ENCODE measurements around the gene PRSS2.

Gene PRSS2

DNA sequence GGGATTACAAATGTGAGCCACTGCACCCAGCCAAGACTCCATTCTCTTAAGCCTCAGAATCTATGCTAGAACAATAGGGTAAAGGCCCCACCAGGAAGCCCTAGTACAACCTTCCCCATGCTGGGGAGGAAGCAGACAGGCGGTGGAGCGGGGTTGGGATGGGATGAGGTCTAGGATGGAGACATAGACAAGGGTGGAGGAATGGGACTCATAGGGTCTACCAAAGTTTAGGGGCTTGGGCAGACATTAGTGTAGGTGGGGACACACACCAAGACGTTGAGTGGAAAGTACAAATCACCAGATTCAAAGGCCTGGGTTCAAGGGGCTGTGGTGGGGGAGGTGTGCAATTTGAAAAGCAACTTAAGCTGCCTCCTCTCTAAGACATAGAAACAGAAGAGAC, 19.3 kb downstream of the PRSS2 start:
- H3K4me3 Mint-ChIP-seq: no peak overlapping the region
- no peak overlapping the region for H3K27ac Mint-ChIP-seq
- TF ChIP-seq, protein P1, sequence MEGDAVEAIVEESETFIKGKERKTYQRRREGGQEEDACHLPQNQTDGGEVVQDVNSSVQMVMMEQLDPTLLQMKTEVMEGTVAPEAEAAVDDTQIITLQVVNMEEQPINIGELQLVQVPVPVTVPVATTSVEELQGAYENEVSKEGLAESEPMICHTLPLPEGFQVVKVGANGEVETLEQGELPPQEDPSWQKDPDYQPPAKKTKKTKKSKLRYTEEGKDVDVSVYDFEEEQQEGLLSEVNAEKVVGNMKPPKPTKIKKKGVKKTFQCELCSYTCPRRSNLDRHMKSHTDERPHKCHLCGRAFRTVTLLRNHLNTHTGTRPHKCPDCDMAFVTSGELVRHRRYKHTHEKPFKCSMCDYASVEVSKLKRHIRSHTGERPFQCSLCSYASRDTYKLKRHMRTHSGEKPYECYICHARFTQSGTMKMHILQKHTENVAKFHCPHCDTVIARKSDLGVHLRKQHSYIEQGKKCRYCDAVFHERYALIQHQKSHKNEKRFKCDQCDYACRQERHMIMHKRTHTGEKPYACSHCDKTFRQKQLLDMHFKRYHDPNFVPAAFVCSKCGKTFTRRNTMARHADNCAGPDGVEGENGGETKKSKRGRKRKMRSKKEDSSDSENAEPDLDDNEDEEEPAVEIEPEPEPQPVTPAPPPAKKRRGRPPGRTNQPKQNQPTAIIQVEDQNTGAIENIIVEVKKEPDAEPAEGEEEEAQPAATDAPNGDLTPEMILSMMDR (IDR thresholded peaks at IDR 0.05; ENCODE audit: unreplicated experiment in 3 of 3): no peak
- no peaks in the 10 kb centered on the region for H3K9me3 Mint-ChIP-seq
- no peaks in the 10 kb centered on the region for H3K36me3 Mint-ChIP-seq (ENCODE audit: low read depth)
- H3K27me3 Mint-ChIP-seq (ENCODE audit: low read depth): peaks cover 56% of the 10 kb centered on the region
- H3K4me1 Mint-ChIP-seq: peaks cover 5% of the 10 kb centered on the region

- Mint-ChIP-seq H3K27me3 (ENCODE audit: low read depth) (peaks cover 61% of the 10 kb centered on the region), H3K4me3 (no peak overlapping the region), H3K27ac (no peak overlapping the region), H3K36me3 (ENCODE audit: low read depth) (no peaks in the 10 kb centered on the region), H3K4me1 (peaks cover 5% of the 10 kb centered on the region), H3K9me3 (no peaks in the 10 kb centered on the region)
- TF ChIP-seq, protein P1 (IDR thresholded peaks at IDR 0.05; ENCODE audit: unreplicated experiment in 3 of 3): no peak
Measured at GRCh38 chr7:142790555-142790954, 19.8 kb downstream of the PRSS2 start.

- peaks cover 11% of the 10 kb centered on the region for H3K4me1 Mint-ChIP-seq
- peaks cover 67% of the 10 kb centered on the region for H3K27me3 Mint-ChIP-seq (ENCODE audit: low read depth)
- TF ChIP-seq, protein P1 (IDR thresholded peaks at IDR 0.05; ENCODE audit: unreplicated experiment in 3 of 3): no peak
- no peaks in the 10 kb centered on the region for H3K9me3 Mint-ChIP-seq
- H3K36me3 Mint-ChIP-seq (ENCODE audit: low read depth): no peaks in the 10 kb centered on the region
- H3K27ac Mint-ChIP-seq: no peak overlapping the region
- no peak overlapping the region for H3K4me3 Mint-ChIP-seq
Measured at GRCh38 chr7:142791502-142791901, 20.7 kb downstream of the PRSS2 start.

DNA sequence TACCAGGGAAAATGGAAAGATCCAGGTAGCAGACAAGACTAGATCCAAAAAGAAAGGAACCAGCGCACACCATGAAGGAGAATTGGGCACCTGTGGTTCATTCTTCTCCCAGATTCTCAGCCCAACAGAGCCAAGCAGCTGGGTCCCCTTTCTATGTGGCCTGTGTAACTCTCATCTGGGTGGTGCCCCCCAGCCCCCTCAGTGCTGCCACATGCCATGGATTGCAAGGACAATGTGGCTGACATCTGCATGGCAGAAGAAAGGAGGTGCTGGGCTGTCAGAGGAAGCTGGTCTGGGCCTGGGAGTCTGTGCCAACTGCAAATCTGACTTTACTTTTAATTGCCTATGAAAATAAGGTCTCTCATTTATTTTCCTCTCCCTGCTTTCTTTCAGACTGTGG, 21.4 kb downstream of the PRSS2 start:
- Mint-ChIP-seq H3K27ac (no peak overlapping the region), H3K4me1 (peaks cover 11% of the 10 kb centered on the region), H3K27me3 (ENCODE audit: low read depth) (peaks cover 73% of the 10 kb centered on the region), H3K9me3 (no peaks in the 10 kb centered on the region), H3K36me3 (ENCODE audit: low read depth) (no peaks in the 10 kb centered on the region), H3K4me3 (no peak overlapping the region)
- TF ChIP-seq, protein P1 (IDR thresholded peaks at IDR 0.05; ENCODE audit: unreplicated experiment in 3 of 3): no peak

DNA sequence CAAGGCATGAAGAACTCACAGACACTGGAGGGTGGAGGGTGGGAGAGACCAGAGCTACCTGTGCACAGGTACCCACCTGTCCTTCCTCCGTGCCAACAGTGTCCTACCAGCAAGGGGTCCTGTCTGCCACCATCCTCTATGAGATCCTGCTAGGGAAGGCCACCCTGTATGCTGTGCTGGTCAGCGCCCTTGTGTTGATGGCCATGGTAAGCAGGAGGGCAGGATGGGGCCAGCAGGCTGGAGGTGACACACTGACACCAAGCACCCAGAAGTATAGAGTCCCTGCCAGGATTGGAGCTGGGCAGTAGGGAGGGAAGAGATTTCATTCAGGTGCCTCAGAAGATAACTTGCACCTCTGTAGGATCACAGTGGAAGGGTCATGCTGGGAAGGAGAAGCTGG, 21.8 kb downstream of the PRSS2 start:
- no peaks in the 10 kb centered on the region for H3K9me3 Mint-ChIP-seq
- H3K27ac Mint-ChIP-seq: no peak overlapping the region
- H3K36me3 Mint-ChIP-seq (ENCODE audit: low read depth): no peaks in the 10 kb centered on the region
- peaks cover 77% of the 10 kb centered on the region for H3K27me3 Mint-ChIP-seq (ENCODE audit: low read depth)
- peaks cover 13% of the 10 kb centered on the region for H3K4me1 Mint-ChIP-seq
- no peak overlapping the region for H3K4me3 Mint-ChIP-seq
- TF ChIP-seq, protein P1 (IDR thresholded peaks at IDR 0.05; ENCODE audit: unreplicated experiment in 3 of 3): no peak

- Mint-ChIP-seq H3K27me3 (ENCODE audit: low read depth) (peaks cover 79% of the 10 kb centered on the region), H3K4me1 (peaks cover 19% of the 10 kb centered on the region)
Measured at GRCh38 chr7:142793156-142793555, 22.4 kb downstream of the PRSS2 start.

More at GRCh38 chr7:142793156-142793555, 22.4 kb downstream of the PRSS2 start:
- no peak overlapping the region for H3K4me3 Mint-ChIP-seq
- no peaks in the 10 kb centered on the region for H3K36me3 Mint-ChIP-seq (ENCODE audit: low read depth)
- no peak overlapping the region for H3K27ac Mint-ChIP-seq
- H3K9me3 Mint-ChIP-seq: no peaks in the 10 kb centered on the region
- TF ChIP-seq, protein P1 (IDR thresholded peaks at IDR 0.05; ENCODE audit: unreplicated experiment in 3 of 3): no peak

Measured in nephron (organoid).